GM18861 (cell line): ENCODE measurements around the gene COL27A1.
A peak's percentile ranks its signal among the peaks of the same experiment; 100 is the strongest.
"Not testable (repeated sequence)": the region's sequence is repeated elsewhere in the genome, so short reads cannot be mapped to it uniquely, and the experiment has no call there.

Experiments
- ATAC-seq: cut with Tn5 transposase; IDR thresholded peaks from one replicate; pipeline ENCODE4 v1.9.1; 2021; ENCODE audit not compliant: unreplicated experiment

Gene COL27A1

DNA sequence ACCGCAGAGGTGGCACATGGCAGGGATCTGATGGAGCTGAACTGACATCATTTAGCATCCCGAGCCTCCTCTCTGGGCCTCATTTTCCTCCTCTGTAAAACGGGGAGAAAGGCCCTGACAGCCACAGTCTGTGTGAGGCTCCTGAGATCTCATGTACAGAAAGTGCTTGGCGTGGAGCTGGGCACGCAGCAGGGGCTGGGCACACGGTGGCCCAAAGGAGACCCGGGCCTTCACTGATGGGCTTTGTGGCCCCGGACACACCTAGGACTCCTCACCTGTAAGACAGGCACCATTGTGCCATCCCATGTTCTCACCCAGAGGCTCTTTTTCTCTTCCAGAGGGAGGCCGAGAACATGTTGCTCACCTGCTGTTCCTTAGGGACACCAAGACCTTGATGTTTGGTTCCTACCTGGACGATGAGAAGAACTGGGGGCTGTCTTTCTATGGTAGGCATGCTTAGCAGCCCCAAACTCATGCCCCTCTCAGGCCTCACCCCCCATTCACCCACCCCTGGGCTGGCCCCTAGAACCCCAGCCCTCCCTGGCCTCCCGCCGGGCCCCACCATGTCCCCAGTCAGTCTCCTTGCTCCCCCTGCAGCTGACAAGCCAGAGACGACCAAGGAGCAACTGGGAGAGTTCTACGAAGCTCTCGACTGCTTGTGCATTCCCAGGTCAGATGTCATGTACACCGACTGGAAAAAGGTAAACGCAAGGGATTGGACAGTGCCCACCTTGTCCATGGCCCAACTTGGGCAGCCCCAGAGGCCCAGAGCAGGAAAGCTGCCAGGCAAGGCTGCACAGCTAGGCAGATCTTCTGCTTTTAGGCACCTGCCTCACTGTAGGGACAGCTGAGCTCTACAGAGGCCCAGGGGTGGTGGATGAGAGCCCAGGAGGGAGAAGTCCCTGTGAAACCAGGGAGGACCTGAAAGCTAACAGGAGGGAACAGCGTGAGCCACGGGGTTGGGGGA lies 176.2 kb downstream of the COL27A1 start:
- not testable (repeated sequence) for ATAC-seq

DNA sequence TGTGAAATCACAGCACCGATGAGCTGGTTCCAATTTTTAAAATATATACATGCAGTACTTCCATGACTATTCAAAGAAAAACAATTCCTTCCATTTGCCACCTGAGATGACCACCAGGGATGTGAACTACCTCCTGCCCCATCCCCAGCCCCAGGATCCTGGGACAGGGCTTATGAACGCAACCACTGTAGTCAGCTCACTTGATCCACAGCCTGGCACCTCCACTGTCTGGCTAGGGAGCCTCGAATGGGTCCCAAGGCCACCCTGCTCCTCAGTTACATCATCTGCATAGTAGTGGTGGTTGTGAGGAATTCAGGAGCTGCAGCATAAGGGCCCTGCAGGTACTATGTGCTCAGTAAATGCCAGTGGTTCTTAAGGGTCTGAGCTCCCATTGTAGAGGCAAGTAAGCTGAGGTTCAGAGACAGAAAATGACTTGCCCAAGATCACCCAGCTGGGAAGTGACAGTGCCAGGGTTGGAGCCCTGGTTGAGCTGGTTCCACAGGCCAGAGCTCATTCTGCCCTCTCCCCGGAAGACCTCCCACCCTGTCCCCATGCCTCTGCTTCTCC lies 177.2 kb downstream of the COL27A1 start:
- not testable (repeated sequence) for ATAC-seq

DNA sequence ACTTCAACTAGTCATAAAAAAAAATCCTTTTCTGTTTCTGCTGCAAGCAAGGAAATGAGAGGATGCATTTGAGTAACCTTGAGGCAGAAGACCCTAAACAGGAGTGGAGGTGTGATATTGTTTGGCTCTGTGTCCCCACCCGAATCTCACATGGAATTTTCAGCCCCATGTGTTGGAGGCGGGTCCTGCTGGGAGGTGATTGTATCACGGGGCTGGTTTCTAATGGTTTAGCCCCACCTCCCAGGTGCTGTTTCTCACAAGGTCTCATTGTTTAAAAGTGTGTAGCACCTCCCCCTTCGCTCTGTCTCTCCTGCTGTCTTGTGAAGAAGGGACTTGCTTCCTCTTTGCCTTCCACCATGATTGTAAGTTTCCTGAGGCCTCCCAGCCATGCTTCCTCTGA lies 178.4 kb downstream of the COL27A1 start:
- not testable (repeated sequence) for ATAC-seq

DNA sequence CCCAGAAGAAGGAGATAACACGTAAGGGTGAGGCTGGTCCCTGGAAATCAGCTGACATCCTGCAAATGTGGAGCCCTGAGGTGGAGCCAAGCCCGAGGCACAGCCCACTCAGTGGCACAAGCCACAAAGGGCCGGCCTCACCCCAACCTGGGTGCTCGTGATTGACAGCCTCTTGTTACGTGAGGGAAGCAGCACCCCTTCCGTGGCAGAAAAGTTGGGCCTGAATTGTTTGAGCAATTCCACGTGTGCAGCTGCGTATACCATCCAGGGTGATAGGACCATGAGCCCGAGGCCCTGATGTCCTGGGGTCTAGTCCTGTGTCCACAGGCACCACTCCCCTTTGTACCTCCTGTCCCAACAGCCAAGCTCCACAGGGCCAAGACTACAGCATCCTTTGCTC lies 179.2 kb downstream of the COL27A1 start:
- ATAC-seq: no peak

GRCh38 chr9:114335745-114336144 lies 180.4 kb downstream of the COL27A1 start:
- no peak for ATAC-seq

GRCh38 chr9:114336157-114336556 lies 180.8 kb downstream of the COL27A1 start:
- no peak for ATAC-seq

GRCh38 chr9:114336699-114337395 lies 181.5 kb downstream of the COL27A1 start:
- ATAC-seq: no peak

GRCh38 chr9:114338187-114338586 lies 182.8 kb downstream of the COL27A1 start:
- no peak for ATAC-seq

GRCh38 chr9:114339130-114339908 lies 184.0 kb downstream of the COL27A1 start:
- peak; percentile 75 for ATAC-seq

DNA sequence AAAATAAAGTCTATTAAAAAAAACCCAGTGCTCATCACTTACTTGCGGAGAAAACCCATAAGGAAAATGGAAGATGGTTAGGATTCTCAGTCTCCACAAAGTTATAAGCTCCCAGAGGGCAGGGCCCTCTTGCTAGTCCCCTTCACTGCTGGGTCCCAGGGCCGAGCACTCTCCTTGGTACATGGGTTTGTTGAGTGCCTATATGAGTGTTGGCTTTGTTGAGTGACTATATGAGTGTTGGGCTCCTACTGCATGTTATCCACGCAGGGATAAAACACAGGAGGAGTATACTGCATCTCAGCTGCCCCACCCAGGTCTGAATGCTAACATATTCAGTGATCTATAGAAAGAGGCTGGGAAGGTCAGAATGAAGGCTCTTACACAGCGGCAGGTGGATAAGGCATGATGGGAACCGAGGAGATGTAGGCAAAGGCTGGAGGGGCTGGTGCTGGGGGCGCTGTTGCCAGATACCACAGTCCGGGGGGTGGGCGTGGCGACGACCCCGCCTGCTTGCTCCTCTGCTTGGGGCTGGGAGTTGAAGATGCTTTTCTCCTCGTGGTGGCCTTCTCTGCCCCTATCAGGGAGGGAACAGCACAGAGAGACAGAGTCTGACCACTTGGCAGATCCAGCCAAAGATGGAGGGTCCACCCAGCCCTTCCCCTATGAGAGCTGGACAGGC lies 186.0 kb downstream of the COL27A1 start:
- no peak for ATAC-seq

DNA sequence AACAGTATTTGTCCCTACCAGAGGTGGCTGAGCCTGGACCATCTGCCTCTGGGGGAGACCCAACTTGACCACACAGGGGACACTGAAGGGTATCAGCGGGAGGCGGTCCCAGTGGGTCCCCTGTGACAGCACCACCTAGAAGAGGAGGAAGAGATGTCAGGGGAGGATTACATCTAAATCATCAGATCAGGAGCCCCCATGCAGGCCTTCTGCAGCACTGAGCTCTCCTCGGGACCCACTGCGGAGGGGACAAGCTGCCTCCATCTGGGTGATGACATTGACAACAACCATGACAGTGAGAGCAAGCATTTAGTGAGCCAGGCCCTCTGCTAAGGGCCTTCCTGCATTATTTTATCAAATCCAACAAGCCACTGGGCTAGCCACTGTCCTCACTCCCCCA lies 186.7 kb downstream of the COL27A1 start:
- no peak for ATAC-seq

DNA sequence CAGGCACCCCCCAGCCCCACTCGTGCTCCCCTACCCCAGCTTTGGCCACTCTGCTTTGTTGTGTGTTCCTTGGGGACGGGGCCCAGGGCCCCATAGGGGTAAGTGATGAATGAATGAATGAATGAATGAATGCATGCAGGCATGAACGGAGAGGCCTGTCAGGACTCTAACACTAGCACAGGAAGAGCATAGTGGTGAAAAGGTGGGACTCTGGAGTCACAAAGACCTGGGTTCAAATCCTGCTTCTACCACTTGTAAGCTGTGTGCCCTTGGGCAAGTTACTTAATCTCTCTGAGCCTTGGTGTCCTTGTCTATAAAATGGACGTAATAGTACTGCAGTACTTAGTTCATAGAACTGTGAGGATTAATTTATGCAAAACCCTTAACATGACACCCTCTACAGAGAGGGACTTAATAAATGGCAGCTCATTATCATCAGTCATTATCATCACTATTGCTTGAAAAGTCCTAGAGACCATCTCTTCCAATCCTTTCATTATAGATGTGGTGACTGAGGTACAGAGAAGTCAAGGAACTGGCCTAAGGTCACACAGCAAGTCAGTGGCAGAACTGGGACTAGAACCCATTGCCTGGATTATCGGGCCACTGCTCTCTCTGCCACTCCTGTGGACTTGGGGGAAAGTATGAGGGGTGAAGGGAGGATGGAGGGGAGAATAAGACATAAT lies 187.6 kb downstream of the COL27A1 start:
- ATAC-seq: no peak

GRCh38 chr9:114343471-114344187 lies 188.3 kb downstream of the COL27A1 start:
- ATAC-seq: no peak

DNA sequence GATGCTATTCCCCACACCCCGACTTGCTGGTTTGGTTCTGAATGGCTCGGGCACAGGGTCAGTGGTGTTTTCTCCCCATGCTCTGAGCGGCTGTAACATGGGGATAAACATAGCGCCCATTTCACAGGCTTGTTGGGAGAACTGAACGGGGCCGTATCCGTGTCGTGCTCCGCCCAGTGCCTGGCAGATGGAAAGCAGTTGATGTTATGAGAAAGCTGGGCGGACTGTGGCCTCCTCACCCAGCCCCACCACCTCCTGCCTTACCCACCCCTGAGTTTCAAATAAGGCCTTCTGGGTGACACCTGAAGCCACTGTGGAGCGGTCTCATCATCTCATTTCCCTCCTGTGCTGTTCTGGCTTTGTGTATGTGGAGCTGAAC lies 188.8 kb downstream of the COL27A1 start:
- ATAC-seq: no peak

DNA sequence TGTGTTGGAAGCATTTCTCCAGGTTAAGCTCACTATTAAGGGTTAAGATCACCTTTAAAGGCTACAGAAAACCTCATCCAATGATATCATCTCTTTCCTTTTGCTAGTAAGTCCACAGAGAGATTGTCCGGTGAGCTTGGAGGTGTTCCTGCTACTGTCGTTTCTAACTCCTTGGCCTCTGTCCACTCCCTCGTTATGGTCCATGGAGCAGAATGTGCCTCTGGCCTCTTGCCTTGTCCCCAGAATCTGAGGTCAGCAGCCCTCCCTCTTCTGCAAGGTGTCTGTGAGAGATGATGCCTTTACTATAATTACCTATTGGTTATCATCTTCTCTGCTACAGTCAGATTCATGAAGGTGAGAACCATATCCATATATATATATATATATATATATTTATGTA lies 189.4 kb downstream of the COL27A1 start:
- ATAC-seq: no peak

GRCh38 chr9:114345493-114346065 lies 190.2 kb downstream of the COL27A1 start:
- no peak for ATAC-seq

- ATAC-seq: no peak
These were observed 190.8 kb downstream of the COL27A1 start for GRCh38 chr9:114346146-114346545.

DNA sequence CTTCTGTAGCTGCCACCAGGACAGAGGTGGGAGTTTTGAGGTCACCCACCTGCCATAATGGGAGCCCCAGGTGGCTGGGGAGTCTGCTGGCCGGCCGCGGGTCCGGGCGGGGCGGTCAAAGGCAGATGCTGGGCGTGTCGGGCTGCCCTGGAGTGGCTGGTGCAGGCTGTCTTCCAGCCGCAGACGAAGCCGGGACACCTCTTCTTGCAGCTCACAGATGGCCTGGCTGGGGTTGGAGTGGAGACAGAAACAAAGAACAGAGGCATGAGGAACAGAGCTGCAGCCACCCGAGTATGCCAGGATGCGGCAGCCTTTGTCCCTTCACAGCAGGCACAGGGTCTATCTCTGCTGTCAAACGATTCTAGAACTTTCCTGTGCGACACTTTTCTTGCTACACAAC lies 192.3 kb downstream of the COL27A1 start:
- ATAC-seq: no peak
